ENCODE measurements around the gene MGMT.

MGMT gene

DNA sequence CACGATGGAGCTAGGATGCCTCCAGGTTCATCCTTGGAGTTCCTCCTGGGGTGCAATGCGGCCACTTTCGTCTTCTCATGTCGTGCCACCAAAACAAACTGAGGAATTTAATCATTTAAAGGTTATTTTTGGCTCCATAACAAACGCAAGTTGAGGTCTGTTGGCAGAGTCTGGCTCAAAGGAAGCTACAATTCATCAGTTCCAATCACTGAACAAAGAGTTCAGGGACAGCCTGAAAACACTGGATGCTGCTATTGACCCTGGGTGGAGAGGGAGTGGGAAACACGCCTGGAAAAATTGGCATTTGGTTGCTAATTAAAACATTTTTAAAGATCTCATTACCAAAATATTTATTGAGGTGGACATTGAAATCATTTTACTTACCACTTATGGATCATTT is 11.4 kb upstream of the MGMT start:
- DNase-seq (ENCODE audit: low read depth), result no peak

DNA sequence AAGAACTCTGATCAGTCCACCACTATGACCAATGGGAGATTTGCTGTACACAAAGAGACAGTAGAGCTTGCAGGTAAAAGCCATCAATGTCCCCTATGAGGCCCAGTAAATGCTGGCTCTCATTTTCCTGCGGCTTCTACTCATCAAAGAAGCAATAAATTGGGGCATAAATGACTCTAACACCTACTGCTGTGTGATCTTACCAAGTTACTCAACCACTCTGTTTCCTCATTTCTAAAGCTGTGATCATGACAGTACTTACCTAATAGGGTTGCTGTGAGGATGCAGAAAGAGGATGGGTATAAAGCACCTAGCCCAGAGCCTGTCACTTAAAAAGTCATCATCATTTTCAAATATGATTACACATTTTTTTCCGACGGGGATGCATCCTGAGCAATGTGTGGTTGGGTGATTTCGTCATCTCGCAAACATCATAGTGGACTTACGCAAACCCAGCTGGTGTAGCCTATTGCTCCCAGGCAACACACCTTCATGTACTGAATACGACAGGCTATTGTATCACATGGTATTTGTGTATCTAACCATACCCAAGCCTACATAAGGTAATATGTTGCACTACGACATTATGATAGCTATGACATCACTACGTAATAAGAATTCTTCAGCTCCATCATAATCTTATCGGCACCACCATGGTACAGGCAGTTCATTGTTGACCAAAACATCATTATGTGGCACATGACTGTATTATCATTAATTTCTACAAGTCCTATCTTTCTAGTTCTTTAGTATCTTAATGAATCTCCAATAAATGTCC is 7.1 kb upstream of the MGMT start:
- DNase-seq (ENCODE audit: low read depth), result no peak

DNA sequence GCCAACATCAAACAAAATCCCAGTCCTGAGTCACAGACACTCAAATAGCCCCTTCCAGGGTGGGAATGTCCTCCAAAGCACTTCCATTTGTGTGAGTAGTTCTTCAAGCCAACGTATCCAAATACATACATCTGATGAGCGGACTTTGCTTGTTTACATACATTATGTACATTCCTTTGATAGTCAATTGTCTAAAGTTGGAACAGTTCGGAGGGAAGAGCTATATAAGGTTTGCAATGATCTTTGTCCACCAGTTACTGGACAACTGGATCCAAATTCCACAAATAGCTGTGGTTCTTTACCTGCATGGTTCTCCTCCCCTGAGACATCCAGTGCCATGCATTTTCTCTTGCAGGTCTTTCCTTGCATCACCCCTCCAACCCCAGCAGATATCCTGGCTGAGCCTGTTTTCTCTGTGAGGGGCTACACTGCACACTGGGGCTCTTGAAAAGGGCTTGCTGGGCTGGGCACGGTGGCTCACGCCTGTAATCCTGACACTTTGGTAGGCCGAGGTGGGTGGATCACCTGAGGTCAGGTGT is 4.7 kb upstream of the MGMT start:
- no peak for DNase-seq (ENCODE audit: low read depth)

- DNase-seq (ENCODE audit: low read depth), result no peak
These were observed 2.8 kb upstream of the MGMT start for GRCh38 chr10:129464251-129464650.

DNA sequence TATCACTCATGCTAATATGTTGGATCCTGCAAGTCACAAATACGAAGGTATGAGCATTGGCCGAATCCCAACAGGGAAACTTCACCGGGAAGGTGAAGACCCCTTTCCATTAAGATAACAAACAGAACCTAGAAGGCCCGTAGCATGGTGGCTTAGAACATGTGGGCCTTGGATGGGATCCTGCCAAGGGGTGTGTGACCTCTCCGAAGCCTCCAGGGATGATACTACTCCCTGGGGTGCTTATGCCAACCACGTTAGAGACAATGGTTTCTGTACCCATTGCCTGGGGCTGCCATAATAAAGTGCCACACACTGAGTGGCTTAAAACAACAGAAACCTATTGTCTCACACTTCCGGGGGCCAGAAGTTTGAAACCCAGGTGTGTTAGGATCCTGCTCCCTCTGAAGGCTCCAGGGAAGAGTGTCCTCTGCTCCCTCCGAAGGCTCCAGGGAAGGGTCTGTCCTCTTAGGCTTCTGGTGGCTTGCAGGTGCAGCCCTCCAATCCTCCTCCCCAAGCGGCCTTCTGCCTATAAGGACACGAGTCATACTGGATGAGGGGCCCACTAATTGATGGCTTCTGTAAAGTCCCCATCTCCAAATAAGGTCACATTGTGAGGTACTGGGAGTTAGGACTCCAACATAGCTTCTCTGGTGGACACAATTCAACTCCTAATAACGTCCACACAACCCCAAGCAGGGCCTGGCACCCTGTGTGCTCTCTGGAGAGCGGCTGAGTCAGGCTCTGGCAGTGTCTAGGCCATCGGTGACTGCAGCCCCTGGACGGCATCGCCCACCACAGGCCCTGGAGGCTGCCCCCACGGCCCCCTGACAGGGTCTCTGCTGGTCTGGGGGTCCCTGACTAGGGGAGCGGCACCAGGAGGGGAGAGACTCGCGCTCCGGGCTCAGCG is 992 bp upstream of the MGMT start:
- DNase-seq (ENCODE audit: low read depth), result no peak

DNA sequence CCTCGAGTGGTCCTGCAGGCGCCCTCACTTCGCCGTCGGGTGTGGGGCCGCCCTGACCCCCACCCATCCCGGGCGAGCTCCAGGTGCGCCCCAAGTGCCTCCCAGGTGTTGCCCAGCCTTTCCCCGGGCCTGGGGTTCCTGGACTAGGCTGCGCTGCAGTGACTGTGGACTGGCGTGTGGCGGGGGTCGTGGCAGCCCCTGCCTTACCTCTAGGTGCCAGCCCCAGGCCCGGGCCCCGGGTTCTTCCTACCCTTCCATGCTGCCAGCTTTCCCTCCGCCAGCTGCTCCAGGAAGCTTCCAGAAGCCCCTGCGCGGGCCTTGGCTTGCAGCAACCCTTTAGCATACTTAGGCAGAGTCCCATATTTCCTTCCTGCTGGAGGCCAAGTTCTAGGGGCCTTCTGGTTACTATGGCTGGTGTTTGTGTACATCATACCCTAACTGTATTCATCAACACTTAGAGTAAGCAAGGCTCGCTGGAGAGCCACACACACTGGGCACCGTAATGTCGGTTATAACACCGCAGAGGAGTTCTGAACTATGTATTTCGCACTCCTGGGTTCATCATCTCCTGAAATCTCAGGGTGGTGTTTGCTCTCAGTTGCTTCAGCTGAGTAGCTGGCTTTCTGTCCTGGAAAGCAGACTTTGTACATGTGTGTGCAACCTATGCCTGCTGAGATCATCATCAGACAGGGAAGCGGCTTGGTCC is 471 bp downstream of the MGMT start:
- no peak for DNase-seq (ENCODE audit: low read depth)

GRCh38 chr10:129468187-129468586 is 1.1 kb downstream of the MGMT start:
- DNase-seq (ENCODE audit: low read depth), result no peak

DNA sequence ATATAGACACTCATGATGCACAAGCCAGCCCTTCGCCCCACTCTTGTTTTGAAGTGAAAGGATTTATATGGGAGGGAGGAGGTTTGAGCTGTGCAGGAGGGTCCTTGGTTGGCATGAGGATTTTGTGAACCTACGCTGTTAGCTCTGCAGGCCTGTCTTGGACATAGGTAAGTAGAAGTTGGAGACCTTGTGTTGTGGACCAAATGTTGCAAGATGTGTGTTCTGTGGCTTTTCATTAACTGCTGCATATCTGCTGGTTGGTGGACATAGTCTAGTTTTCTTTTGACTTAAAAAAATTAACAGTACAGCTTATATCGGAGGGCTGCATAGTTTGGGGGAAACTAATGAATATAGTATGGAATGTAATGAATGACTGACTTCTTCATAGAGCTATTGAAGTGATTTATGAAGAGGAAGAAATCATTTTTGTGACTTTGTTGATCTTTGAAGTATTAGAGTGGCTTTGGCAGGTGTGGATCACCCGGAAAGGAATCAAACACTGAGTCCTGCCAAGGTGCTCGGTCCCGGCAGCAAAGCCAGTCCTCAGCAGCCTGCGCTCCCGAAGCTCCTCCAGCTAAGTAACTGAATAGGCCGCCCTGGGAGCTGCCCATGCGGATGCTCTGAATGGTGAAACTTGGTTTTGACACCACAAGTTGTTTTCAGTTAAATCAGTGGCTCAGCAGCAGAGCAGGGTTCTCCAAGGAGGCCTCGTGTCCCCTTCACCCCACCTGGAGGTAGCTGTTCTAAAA is 3.2 kb downstream of the MGMT start:
- DNase-seq (ENCODE audit: low read depth), result no peak

DNA sequence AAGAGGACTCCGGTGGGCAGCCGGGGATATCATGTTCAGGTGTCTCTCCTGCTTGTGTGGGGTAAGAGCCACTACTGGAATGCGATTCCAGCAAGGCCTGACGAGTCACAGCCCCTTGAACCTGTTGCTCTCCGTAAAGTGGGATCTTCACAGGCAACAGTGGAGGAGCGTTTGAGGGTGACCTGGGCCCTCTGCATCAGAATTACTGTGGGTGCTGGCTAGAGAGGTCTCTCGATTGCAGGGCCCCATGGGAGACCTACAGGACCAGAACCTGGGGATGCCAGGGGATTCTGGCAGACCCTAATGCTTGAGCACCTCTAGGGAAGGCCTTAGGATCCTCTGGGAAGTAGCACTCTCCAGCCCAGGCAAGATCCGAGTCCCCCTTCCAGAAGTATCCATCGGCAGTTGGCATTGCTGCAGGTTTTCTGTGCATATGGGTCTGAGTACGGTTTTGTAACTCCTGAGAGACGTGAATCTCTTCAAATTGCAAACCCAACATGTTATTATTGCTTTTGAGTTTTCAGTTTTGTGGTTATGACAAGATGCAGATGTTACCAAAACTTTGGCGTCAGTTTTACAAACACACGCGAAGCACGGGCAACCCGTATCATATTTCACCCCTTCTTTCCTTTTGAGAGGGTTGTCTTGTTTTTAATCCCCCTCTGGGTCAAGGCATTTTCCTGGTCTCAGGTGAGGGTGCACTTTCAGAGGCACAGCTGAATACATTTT is 4.6 kb downstream of the MGMT start:
- no peak for DNase-seq (ENCODE audit: low read depth)

DNA sequence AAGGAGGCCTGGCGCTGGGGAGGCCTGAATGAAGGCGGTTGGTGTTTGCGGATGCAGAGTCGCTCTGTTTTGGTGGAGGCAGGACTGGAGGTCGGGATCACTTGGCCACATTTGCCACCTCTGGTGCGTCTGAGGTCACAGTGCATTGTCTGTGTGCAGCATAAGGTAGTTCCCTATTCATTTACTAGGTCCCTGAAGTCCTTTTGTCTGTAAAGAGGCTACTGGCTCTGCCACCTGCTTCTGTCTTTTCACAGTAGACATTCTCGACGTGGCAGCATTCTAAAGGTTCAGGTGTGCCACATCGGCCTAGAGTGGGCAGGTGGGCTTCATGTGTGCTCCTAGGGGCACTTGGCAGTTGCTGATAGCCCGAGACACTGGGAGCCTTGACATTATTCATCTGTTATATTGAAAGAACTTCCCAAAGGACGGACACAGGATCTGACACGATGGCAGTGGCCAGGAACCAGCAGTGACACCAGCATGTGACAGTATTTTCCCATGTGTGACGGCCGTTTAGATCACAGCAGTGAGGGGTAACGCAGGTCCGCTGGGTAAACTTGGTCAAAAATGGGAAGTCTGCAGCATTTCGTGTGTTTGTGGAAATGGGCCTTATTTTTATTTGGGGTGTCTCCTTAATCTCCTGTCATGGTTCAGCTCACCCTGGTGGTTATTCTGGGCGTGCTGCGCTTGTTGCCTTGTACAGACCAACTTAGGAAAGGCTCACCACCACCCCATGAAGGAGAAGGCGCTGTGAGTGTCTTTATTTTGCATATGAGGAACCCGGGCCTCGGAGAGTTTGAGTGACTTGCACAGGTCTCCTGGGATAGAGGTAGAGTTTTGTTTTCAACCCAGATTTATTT is 5.9 kb downstream of the MGMT start:
- no peak for DNase-seq (ENCODE audit: low read depth)

DNA sequence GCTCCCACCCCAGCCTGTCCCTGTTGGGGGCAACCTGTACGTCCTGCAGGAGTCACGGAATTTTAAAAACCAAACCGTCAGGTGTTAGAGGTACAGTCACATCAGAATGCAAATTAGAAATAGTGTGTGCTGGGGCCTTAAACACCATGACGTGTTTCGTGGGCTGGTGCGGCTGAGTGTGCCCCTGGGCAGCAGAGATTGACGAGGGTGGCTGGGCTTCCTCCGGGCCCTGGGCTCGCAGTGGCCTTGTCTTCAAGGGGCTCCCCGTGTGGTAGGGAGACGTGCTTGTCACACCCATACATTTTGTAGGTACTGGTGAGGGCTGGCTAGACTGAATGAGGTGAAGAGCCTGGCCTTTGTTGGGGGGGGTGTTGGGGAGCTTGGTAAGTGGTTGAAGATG is 7.6 kb downstream of the MGMT start:
- no peak for DNase-seq (ENCODE audit: low read depth)

DNA sequence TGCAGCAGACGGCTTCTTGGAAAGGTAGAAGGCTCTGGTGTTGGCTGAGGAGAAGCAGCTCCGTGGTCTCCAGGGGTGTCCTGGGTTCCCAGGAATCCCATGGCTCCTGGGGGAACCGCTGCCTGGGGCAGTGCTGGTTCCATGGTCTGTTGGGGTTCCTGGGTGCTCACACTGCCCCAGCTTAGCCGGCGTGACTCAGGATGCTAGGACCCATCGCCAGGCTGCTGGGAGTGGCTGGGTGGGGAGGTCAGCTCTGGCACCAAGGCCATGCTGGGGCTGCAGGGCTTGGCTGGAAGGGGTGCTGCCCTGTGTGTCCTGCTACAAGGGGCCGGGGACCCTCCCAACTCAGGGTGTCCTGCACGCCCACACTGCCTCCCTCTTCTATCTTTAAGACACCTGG is 9.4 kb downstream of the MGMT start:
- DNase-seq (ENCODE audit: low read depth), result no peak

DNA sequence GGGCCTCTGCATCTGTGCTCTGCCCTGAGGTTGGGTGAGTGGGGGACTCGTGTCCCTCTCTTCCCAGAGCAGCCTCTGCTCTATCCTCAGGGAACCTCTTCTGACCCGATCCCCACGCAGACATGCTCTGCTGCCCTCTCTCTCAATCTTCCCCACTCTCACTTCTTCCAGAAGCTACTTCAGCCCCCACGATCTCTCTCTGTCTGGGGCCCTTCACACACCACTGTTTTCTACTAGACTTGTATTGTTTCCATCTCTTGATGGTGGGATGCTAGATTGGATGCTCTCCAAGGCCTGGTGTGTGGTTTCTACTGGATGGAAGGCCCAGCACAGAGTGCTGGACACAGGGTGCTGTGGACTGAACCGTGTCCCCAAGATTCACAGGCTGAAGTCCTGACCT is 10.0 kb downstream of the MGMT start:
- no peak for DNase-seq (ENCODE audit: low read depth)

GRCh38 chr10:129481641-129482040 is 14.6 kb downstream of the MGMT start:
- no peak for DNase-seq (ENCODE audit: low read depth)

DNA sequence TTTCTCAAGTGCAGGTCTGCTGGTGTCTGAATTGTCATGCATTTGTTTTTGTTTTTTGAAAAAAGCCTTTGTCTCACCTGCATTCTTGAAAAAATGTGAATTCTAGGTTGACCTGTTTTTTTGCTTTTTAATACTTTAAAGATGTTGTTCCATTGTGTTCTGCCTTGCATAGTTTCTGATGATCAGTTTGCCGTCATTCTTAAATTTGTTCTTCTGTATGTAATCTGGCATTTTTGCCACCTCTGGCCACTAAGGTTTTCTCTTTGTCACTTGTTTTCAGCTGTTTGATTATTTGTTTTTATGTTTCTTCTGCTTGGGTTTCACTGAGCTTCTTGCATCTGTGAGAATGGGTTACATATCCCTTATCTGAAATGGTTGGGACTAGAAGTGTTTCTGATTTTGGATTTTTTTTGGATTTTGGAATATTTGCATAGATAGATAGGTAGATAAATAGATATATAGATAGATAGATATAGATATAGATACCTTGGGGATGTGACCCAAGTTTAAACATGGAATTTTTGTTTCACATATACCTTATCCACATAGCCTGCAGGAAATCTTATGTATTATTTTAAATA is 16.5 kb downstream of the MGMT start:
- DNase-seq (ENCODE audit: low read depth), result no peak

DNA sequence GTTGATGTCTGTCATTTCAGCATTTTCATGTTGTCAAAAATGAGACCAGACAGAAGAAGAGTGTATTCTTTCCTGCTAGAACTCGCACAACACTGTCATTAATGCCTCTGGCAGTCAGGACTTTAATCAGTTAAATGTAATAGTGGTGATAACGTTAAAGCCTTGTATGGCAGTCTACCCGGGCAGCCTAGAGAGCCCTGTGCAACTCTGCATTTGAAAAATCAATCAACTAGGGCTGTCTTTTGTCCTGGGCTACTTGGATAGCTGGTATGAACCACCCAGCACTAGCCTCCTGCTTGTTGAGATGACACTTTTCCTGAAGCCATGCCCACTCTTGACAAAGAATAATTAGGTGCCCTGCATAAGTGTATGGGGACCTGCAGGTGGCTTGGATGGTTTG is 19.8 kb downstream of the MGMT start:
- DNase-seq (ENCODE audit: low read depth), result no peak

- no peak for DNase-seq (ENCODE audit: low read depth)
These were observed 24.2 kb downstream of the MGMT start for GRCh38 chr10:129491123-129491734.

- no peak for DNase-seq (ENCODE audit: low read depth)
These were observed 27.1 kb downstream of the MGMT start for GRCh38 chr10:129494176-129494575.

- DNase-seq (ENCODE audit: low read depth), result no peak
These were observed 27.7 kb downstream of the MGMT start for GRCh38 chr10:129494740-129495139.

Measured in activated T-cell treated with anti-CD3 and anti-CD28 coated beads for 48 hours (primary cell).